ENCODE measurements around the gene CLHC1. TPM values are rescaled to one million over a fixed set of nuclear protein-coding genes. Genes with fewer than 3 reads are reported as not detected.

CLHC1 gene
- polyA plus RNA-seq, 1 of the 3 experiments (the other 2 are of a cell fraction), result 3.8 TPM

GRCh38 chr2:55269645-55269990 lies 37.5 kb upstream of the CLHC1 start:
- Histone ChIP-seq H3K9me2 (no peaks in the 10 kb centered on the region), H3K27ac (ENCODE audit: low read depth in 2 of 2, low read length in 1 of 2) (peak overlapping the region; percentile 78 to 81), H3K79me2 (ENCODE audit: insufficient read depth) (peaks cover 19% of the 10 kb centered on the region), H3F3A (replicated peaks; ENCODE audit: insufficient read depth) (peaks cover 7% of the 10 kb centered on the region), H3K4me3 (ENCODE audit: low read depth in 2 of 2, low read length in 1 of 2) (peak overlapping the region; percentile 70 to 90), H3K4me2 (peak overlapping the region; percentile 90), H3K4me1 (ENCODE audit: control insufficient read depth in 1 of 2, insufficient read depth in 2 of 2, low read depth in 1 of 2, low read length in 1 of 2) (peaks cover 0 to 6% of the 10 kb centered on the region in 2 experiments; a peak in 2 of 4 replicates), H2AFZ (ENCODE audit: low read depth) (peak overlapping the region; percentile 100), H3K27me3 (ENCODE audit: insufficient read depth) (no peaks in the 10 kb centered on the region), H4K20me1 (ENCODE audit: insufficient read depth) (no peaks in the 10 kb centered on the region), H3K9me3 (no peaks in the 10 kb centered on the region), H3K36me3 (replicated peaks in 1 of 2; ENCODE audit: control insufficient read depth in 1 of 2, insufficient read depth in 2 of 2, low read length in 1 of 2) (peaks cover 3 to 20% of the 10 kb centered on the region in 2 experiments), H3K9ac (peak overlapping the region; percentile 87)
- TF ChIP-seq PBX3 (IDR thresholded peaks at IDR 0.05) (no peak), EP300 (IDR thresholded peaks at IDR 0.05; ENCODE audit: borderline replicate concordance in 1 of 2, low read depth in 1 of 2, low read length in 1 of 2) (no peak), TEAD4 (IDR thresholded peaks at IDR 0.05; ENCODE audit: borderline replicate concordance, insufficient read depth) (no peak), USF2 (IDR thresholded peaks at IDR 0.05; ENCODE audit: borderline replicate concordance, low read depth, low read length) (no peak), RCOR1 (IDR thresholded peaks at IDR 0.05; ENCODE audit: low read length) (no peak), JUND (IDR thresholded peaks at IDR 0.05) (no peak), MEF2A (IDR thresholded peaks at IDR 0.05; ENCODE audit: borderline replicate concordance, low read depth) (no peak), USF1 (IDR thresholded peaks at IDR 0.05; ENCODE audit: borderline replicate concordance, low read depth) (no peak)
- peak; percentile 28 for DNase-seq
- CTCF ChIA-PET, result interaction anchor here (0.7 to 1.8 kb wide), 2 partner anchors 37 to 162 kb away, joined by 3 to 4 read pairs; partner anchors contain the start of genes CLHC1 and RPS27A
- 72% methylated on average over 7 of the region's 7 CpGs for WGBS (ENCODE audit: low lambda C conversion rate)
- POLR2A ChIA-PET, result no interaction called here

- Histone ChIP-seq H3K79me2 (ENCODE audit: insufficient read depth) (peaks cover 19% of the 10 kb centered on the region), H3K27me3 (ENCODE audit: insufficient read depth) (no peaks in the 10 kb centered on the region), H3K4me1 (ENCODE audit: control insufficient read depth in 1 of 2, insufficient read depth in 2 of 2, low read depth in 1 of 2, low read length in 1 of 2) (peaks cover 0 to 6% of the 10 kb centered on the region in 2 experiments; a peak in 2 of 4 replicates), H3K9me3 (no peaks in the 10 kb centered on the region), H4K20me1 (ENCODE audit: insufficient read depth) (no peaks in the 10 kb centered on the region), H2AFZ (ENCODE audit: low read depth) (peak within 1 kb of the TSS; percentile 100), H3K4me3 (ENCODE audit: low read depth in 2 of 2, low read length in 1 of 2) (peak within 1 kb of the TSS; percentile 70 to 90), H3K27ac (ENCODE audit: low read depth in 2 of 2, low read length in 1 of 2) (peak within 1 kb of the TSS; percentile 78 to 85), H3K36me3 (replicated peaks in 1 of 2; ENCODE audit: control insufficient read depth in 1 of 2, insufficient read depth in 2 of 2, low read length in 1 of 2) (peaks cover 8 to 22% of the 10 kb centered on the region in 2 experiments), H3K9ac (peak within 1 kb of the TSS; percentile 87), H3K9me2 (no peaks in the 10 kb centered on the region), H3K4me2 (peak within 1 kb of the TSS; percentile 90), H3F3A (replicated peaks; ENCODE audit: insufficient read depth) (peaks cover 7% of the 10 kb centered on the region)
- WGBS (ENCODE audit: low lambda C conversion rate), result 1% methylated on average over 19 of the region's 43 CpGs
- peak; percentile 92 for DNase-seq
- ChIA-PET POLR2A (no interaction called here), CTCF (interaction anchor here (1.2 to 1.8 kb wide), 3 partner anchors 10 to 253 kb away, joined by 3 to 8 read pairs (median 4); no protein-coding TSS in a partner anchor)
- TF ChIP-seq USF1 (IDR thresholded peaks at IDR 0.05; ENCODE audit: borderline replicate concordance, low read depth) (peak; percentile 44; the same call in 1 of the 2 replicates), POLR2AphosphoS5 (IDR thresholded peaks at IDR 0.05; ENCODE audit: low read depth, low read length) (peak; percentile 99), EP300 (IDR thresholded peaks at IDR 0.05; ENCODE audit: borderline replicate concordance in 1 of 2, low read depth in 1 of 2, low read length in 1 of 2) (peak in 1 of 2 experiments; percentile 50; a peak in 1 of 4 replicates), CTCF (IDR thresholded peaks at IDR 0.05) (peak; percentile 13; the same call in 1 of the 2 replicates), ZBTB33 (IDR thresholded peaks at IDR 0.05; ENCODE audit: borderline replicate concordance, low read depth) (no peak), MXI1 (IDR thresholded peaks at IDR 0.05; ENCODE audit: low read depth, low read length) (peak; percentile 89), JUND (IDR thresholded peaks at IDR 0.05) (no peak), PBX3 (IDR thresholded peaks at IDR 0.05) (0 out of 2 replicates have a peak, but pooled peaks have one; percentile 15), RAD21 (IDR thresholded peaks at IDR 0.05; ENCODE audit: low read length) (no peak; the same call in 1 of the 2 replicates), NRF1 (IDR thresholded peaks at IDR 0.05; ENCODE audit: low read depth, low read length) (no peak), FOXJ3 (CRISPR knock-in tag; IDR thresholded peaks at IDR 0.05) (no peak)
Observed at GRCh38 chr2:55268907-55269644, 37.0 kb upstream of the CLHC1 start, which contains the start of gene MTIF2. Gene MTIF2 (minus strand): TSS chr2:55269231. CDS start chr2:55263858, 5,373 bp downstream.

All from SK-N-SH (cell line).